Fibroblast of villous mesenchyme (primary cell): Measurements from ENCODE around the gene IL1RAP. TPM values are rescaled to one million over a fixed set of nuclear protein-coding genes. Genes with fewer than 3 reads are reported as not detected.

Source experiments
- DNase-seq: peaks from one replicate; pipeline ENCODE4 v3.0.0-alpha.2; 2010; ENCODE audit warnings: low read depth
- H3K4me3 ChIP-seq: 2 replicates; pipeline ENCODE4 v1.5.1; 2011; ENCODE audit warnings: low read depth, mild to moderate bottlenecking, low read length
- CTCF ChIP-seq: IDR thresholded peaks from 2 replicates; pipeline ENCODE4 v1.5.1; 2012; ENCODE audit warnings: low read depth, mild to moderate bottlenecking, low read length; ENCODE audit not compliant: insufficient read depth
- total RNA-seq: library from RNA; depleted of rRNA; stranded (reverse); fragments of >200 nt; gene quantifications from 2 replicates; pipeline ENCODE4 v1.2.3, GENCODE V29; 2012

IL1RAP gene
- total RNA-seq, 1 donor = 28.1 TPM

GRCh38 chr3:190528706-190529105 lies 14.8 kb downstream of the IL1RAP start:
- no peak for DNase-seq
- H3K4me3 ChIP-seq = no peak overlapping the region
- no peak for TF ChIP-seq CTCF

- DNase-seq = peak; percentile 34
- H3K4me3 ChIP-seq = no peak overlapping the region
- TF ChIP-seq CTCF = no peak
Measured at GRCh38 chr3:190531406-190531805, 17.5 kb downstream of the IL1RAP start.

DNA sequence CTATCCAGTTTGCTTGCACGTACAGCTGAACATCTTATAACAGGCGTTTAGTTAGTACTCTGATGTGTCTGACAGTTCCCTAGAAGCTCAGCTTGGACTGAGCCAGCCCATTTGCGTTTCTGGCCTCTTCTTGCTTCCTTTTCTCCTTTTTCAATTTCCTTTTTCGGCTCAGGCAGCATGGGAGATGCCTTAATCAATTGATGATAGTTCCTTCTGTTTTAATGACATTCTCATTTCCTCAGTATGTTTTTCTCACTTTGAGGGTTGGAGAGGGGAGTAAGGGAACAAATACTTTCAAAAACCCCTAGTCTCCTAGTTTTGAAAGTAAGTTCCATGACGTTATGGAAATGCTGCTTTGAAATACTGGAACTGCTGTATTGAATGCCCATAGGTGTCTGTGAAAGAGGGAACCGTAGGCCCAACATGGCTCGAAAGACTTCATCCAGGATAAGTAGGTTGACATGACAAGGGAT lies 18.9 kb downstream of the IL1RAP start:
- no peak for DNase-seq
- no peak overlapping the region for H3K4me3 ChIP-seq
- TF ChIP-seq CTCF = no peak

GRCh38 chr3:190533511-190534281 lies 19.8 kb downstream of the IL1RAP start:
- peak; percentile 97 for DNase-seq
- H3K4me3 ChIP-seq = no peak overlapping the region
- TF ChIP-seq CTCF = no peak

DNA sequence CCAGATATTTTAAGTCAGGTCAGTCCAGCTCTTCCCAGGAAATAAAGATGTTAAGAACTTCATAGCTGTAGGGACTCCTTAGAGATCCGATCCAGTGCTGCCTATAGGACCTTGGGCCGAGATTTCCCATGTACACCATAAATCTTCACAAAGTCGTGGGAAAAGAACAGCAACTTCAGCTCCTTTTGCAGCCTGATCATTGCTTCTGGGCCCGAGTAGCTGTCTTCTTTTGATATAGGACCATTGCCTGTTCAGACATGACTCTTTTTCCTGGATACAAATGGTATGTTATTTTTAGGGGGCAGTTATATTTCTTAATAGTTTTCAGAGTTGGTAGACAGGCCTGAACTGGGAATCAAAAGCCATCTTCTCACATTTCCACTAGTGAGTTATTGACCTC lies 20.5 kb downstream of the IL1RAP start:
- DNase-seq = peak; percentile 55
- H3K4me3 ChIP-seq = peak overlapping the region; percentile 13
- TF ChIP-seq CTCF = no peak

DNA sequence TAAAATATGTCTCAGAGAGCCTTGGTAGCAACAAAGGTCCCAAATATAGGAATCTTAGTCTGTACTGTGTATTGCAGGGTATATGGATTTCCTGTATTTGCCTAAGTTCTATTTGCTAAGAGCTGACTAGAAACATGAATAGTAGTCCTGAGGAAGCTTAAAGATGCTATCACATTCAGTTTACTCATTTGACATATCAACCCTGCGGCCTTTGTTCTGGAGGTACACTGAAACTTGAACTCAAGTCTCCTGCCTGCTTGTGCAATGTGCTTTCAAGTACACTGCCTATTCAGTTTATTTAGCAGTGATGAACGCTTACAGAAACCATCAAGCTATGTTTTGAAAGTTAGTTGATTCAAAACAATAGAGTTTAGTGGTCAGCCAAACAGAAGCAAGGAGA lies 21.1 kb downstream of the IL1RAP start:
- peak; percentile 63 for DNase-seq
- no peak for TF ChIP-seq CTCF

DNA sequence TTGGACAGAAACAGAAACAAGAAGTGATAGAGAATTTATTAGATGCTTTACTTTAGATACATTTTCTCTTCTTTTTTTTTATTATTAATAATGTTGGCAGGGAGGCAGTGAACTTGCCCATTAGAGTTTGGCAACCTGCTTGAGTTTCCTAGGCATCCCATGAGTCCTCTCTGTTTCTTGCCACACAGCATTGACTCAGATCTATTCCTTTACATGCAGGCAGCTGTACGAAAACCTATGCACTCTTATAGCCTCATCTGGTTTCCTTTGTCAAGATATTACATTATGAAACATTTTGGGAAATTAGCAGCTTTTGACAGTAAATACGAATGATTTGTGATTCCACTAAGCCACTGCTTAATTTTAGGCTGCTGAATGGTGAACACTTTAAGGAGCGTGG lies 23.3 kb downstream of the IL1RAP start:
- no peak for DNase-seq
- H3K4me3 ChIP-seq = no peak overlapping the region
- TF ChIP-seq CTCF = no peak

More for the DNA sequence above, 21.1 kb downstream of the IL1RAP start:
- H3K4me3 ChIP-seq = no peak overlapping the region
